Fibroblast of lung (primary cell): ENCODE data around the gene PRKAG2.

ENCODE experiments used
- CTCF ChIP-seq, 2 donors: IDR thresholded peaks in 1 of 2; conservative IDR thresholded peaks in 1 of 2; 1 replicate in 1 of 2; 2 replicates in 1 of 2; pipeline ENCODE4 v1.5.1; 2011 to 2012; ENCODE audit warnings: low read length in 2 of 2, control low read depth in 1 of 2, inconsistent platforms in 1 of 2, low read depth in 1 of 2, mild to moderate bottlenecking in 1 of 2
- EZH2 ChIP-seq: IDR thresholded peaks from 2 replicates; pipeline ENCODE4 v1.5.1; 2012; ENCODE audit warnings: low read length, control low read depth, mild to moderate bottlenecking; ENCODE audit errors: missing control alignments

- TF ChIP-seq CTCF (conservative IDR thresholded peaks at IDR 0.05 in 1 of 2, IDR thresholded peaks at IDR 0.05 in 1 of 2; ENCODE audit: low read depth in 1 of 2, low read length in 2 of 2) (no peak), EZH2 (no peak)
Measured at GRCh38 chr7:151608031-151608551, 268.8 kb downstream of the PRKAG2 start.
